HL-60 (cell line): ENCODE measurements around the gene TFAP2A.

Experiments
- DNase-seq, 2 experiments: peaks; one replicate each; pipeline ENCODE4 v3.0.0-alpha.2; 2010 to 2020; ENCODE audit warnings: low read depth in 1 of 2, low spot score in 1 of 2
- H3K27ac ChIP-seq: fragments of 250-450 bp; sonication (Bioruptor Pico); replicated peaks from 2 replicates; pipeline ENCODE4 v1.5.1; 2020; ENCODE audit warnings: mild to moderate bottlenecking, moderate library complexity
- H3K27me3 ChIP-seq: fragments of 250-450 bp; sonication (Bioruptor Pico); 2 replicates; pipeline ENCODE4 v1.5.1; 2021; ENCODE audit warnings: mild to moderate bottlenecking, moderate library complexity; ENCODE audit not compliant: insufficient read depth, poor library complexity, severe bottlenecking
- H3K4me3 ChIP-seq: replicated peaks from 2 replicates; pipeline ENCODE4 v1.5.1; 2011; ENCODE audit warnings: mild to moderate bottlenecking, control low read depth, low read length; ENCODE audit not compliant: insufficient read depth
- CTCF ChIP-seq: IDR thresholded peaks from one replicate; pipeline ENCODE4 v1.5.1; 2011; ENCODE audit warnings: low read length, control low read depth, inconsistent platforms; ENCODE audit not compliant: insufficient read depth
- GABPA ChIP-seq: IDR thresholded peaks from 2 replicates; pipeline ENCODE4 v1.6.1; 2012; ENCODE audit warnings: low read depth
- POLR2AphosphoS5 ChIP-seq: IDR thresholded peaks from 2 replicates; pipeline ENCODE4 v1.6.1; 2012; ENCODE audit warnings: low read depth
- REST ChIP-seq: IDR thresholded peaks from 2 replicates; pipeline ENCODE4 v1.6.1; 2012; ENCODE audit warnings: low read depth; ENCODE audit not compliant: insufficient replicate concordance
- SPI1 ChIP-seq: IDR thresholded peaks from 2 replicates; pipeline ENCODE4 v1.6.1; 2012; ENCODE audit warnings: low read depth, mild to moderate bottlenecking, borderline replicate concordance

Gene TFAP2A

GRCh38 chr6:10412461-10413261 is 2.2 kb downstream of the TFAP2A start:
- Histone ChIP-seq H3K27me3 (peaks cover 46% of the 10 kb centered on the region), H3K4me3 (peak overlapping the region; percentile 70), H3K27ac (no peak overlapping the region)
- DNase-seq: peak in 1 of 2 experiments; percentile 47
- TF ChIP-seq SPI1 (no peak), REST (no peak), POLR2AphosphoS5 (no peak), CTCF (no peak), GABPA (no peak)

- DNase-seq: peak in 1 of 2 experiments; percentile 45
- Histone ChIP-seq H3K27me3 (peaks cover 39% of the 10 kb centered on the region), H3K27ac (peak overlapping the region; percentile 51)
These were observed 2.9 kb downstream of the TFAP2A start for GRCh38 chr6:10411971-10412460.

More at GRCh38 chr6:10411971-10412460, 2.9 kb downstream of the TFAP2A start:
- H3K4me3 ChIP-seq: peak overlapping the region; percentile 70
- TF ChIP-seq POLR2AphosphoS5 (peak; percentile 37; the same call in 1 of the 2 replicates), SPI1 (no peak), CTCF (no peak), REST (no peak)
